ENCODE results near the gene GJB5. TPM values are rescaled to one million over a fixed set of nuclear protein-coding genes. Genes with fewer than 3 reads are reported as not detected.

Gene GJB5
- polyA plus RNA-seq, 1 of the 3 experiments (the other 2 are of a cell fraction): not detected

DNA sequence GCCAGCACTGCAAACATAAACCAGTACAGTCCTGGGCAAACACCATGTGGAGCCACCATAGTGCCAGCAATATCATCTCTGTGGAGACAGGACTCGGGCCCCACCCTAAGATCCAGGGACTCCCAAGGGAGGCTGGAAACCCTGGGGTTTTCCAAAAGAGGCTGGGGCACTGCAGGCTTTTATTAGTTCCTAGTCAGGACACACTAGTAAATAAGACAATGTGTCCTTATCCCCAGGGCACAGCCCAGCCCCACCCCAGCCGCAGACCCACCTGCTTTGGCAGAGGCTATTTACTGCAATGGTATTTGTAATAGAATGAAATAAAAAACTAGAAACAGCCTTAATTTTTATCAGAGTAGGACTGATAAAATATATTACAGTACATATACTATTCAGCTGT is 25.7 kb downstream of the GJB5 start:
- Histone ChIP-seq H3K27ac (ENCODE audit: low read depth in 2 of 2, low read length in 1 of 2) (no peak overlapping the region), H3F3A (replicated peaks; ENCODE audit: insufficient read depth) (no peaks in the 10 kb centered on the region), H4K20me1 (ENCODE audit: insufficient read depth) (no peaks in the 10 kb centered on the region), H3K4me1 (ENCODE audit: control insufficient read depth in 1 of 2, insufficient read depth in 2 of 2, low read depth in 1 of 2, low read length in 1 of 2) (peaks cover 0 to 4% of the 10 kb centered on the region in 2 experiments; a peak in 1 of 4 replicates), H3K27me3 (ENCODE audit: insufficient read depth) (peaks cover 32% of the 10 kb centered on the region), H3K9ac (no peak overlapping the region), H3K9me3 (no peaks in the 10 kb centered on the region), H3K79me2 (ENCODE audit: insufficient read depth) (no peaks in the 10 kb centered on the region), H3K36me3 (replicated peaks in 1 of 2; ENCODE audit: control insufficient read depth in 1 of 2, insufficient read depth in 2 of 2, low read length in 1 of 2) (no peaks in the 10 kb centered on the region), H3K4me3 (ENCODE audit: low read depth in 2 of 2, low read length in 1 of 2) (no peak overlapping the region), H2AFZ (ENCODE audit: low read depth) (no peak overlapping the region), H3K9me2 (no peaks in the 10 kb centered on the region), H3K4me2 (no peak overlapping the region)
- TF ChIP-seq, protein P1, sequence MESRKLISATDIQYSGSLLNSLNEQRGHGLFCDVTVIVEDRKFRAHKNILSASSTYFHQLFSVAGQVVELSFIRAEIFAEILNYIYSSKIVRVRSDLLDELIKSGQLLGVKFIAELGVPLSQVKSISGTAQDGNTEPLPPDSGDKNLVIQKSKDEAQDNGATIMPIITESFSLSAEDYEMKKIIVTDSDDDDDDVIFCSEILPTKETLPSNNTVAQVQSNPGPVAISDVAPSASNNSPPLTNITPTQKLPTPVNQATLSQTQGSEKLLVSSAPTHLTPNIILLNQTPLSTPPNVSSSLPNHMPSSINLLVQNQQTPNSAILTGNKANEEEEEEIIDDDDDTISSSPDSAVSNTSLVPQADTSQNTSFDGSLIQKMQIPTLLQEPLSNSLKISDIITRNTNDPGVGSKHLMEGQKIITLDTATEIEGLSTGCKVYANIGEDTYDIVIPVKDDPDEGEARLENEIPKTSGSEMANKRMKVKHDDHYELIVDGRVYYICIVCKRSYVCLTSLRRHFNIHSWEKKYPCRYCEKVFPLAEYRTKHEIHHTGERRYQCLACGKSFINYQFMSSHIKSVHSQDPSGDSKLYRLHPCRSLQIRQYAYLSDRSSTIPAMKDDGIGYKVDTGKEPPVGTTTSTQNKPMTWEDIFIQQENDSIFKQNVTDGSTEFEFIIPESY (IDR thresholded peaks at IDR 0.05; ENCODE audit: borderline replicate concordance, low read depth): no peak
- TF ChIP-seq SIN3A (IDR thresholded peaks at IDR 0.05; ENCODE audit: borderline replicate concordance, low read depth, low read length) (no peak), NFIC (IDR thresholded peaks at IDR 0.05; ENCODE audit: borderline replicate concordance) (no peak), POLR2AphosphoS5 (IDR thresholded peaks at IDR 0.05; ENCODE audit: low read depth, low read length) (no peak), ELF1 (IDR thresholded peaks at IDR 0.05) (no peak), RAD21 (IDR thresholded peaks at IDR 0.05; ENCODE audit: low read length) (no peak), RXRA (IDR thresholded peaks at IDR 0.05; ENCODE audit: borderline replicate concordance, low read depth) (no peak), FOXJ3 (CRISPR knock-in tag; IDR thresholded peaks at IDR 0.05) (no peak), EZH2phosphoT487 (IDR thresholded peaks at IDR 0.05; ENCODE audit: borderline replicate concordance, low read depth) (no peak)
- 96% methylated on average over 2 of the region's 2 CpGs for WGBS (ENCODE audit: low lambda C conversion rate)
- ChIA-PET POLR2A (no interaction called here), CTCF (interaction anchor here (0.8 to 2.3 kb wide), 4 partner anchors 9 to 1147 kb away, joined by 3 to 12 read pairs (median 5); partner anchors contain the start of gene SMIM12)
- DNase-seq: no peak

DNA sequence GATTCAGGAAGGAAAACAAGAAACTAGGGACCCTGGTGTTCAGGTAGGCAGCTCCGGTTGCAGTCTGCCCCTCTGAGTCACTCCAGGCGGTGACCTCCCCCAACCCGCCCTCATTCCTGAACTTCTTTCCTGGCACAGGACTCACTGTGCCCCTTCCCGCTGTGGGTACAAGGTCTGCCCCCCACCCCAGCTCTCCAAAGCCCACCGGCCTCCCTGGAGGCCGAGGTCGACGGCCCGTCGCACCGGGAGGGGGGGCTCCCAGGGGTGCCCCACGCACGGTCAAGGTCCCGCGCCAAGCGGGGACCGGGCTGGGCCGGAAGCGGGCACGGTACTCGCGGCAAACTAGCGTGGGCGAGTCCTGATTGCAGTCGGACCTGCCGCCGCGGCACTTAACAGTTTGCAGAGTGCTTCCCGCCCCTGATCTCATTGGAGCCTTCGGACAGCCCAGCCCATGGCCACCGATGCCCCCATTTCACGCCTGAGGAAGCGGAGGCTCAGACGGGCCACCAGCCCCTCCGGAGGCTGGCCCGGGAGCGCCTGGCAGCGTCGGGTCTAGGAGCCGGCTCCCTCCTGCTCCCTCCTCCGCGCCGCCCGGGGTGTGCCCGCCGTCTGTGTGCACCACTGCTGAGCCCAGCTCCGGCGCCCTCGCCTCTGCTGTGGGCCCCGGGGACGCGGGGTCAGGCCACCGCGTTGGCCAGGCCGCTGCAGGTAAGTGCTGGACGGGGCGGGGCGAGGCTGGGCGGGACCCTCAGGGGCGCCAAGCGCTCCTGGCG is 26.4 kb downstream of the GJB5 start, which contains the start of gene GJB3:
GJB3 (plus strand) TSS at position 144 of the 773 bp plus-strand sequence. CDS start 3,549 bp downstream, outside the sequence.
- Histone ChIP-seq H2AFZ (ENCODE audit: low read depth) (peak within 1 kb of the TSS; percentile 56; the same call in 1 of the 2 replicates), H3K27me3 (ENCODE audit: insufficient read depth) (peaks cover 32% of the 10 kb centered on the region)
- POLR2A ChIA-PET: no interaction called here

More for the DNA sequence above, 26.4 kb downstream of the GJB5 start, which contains the start of gene GJB3:
- no peak within 1 kb of the TSS for H3K27ac ChIP-seq (ENCODE audit: low read depth in 2 of 2, low read length in 1 of 2)
- CTCF ChIA-PET: interaction anchor here (0.7 to 2.3 kb wide), 7 partner anchors 9 to 1148 kb away, joined by 3 to 12 read pairs (median 3); partner anchors contain the start of gene SMIM12
- H3K4me1 ChIP-seq (ENCODE audit: control insufficient read depth in 1 of 2, insufficient read depth in 2 of 2, low read depth in 1 of 2, low read length in 1 of 2): peaks cover 0 to 4% of the 10 kb centered on the region in 2 experiments; a peak in 1 of 4 replicates
- peak within 1 kb of the TSS; percentile 60; the same call in 1 of the 2 replicates for H3K4me2 ChIP-seq
- no peaks in the 10 kb centered on the region for H3K9me2 ChIP-seq
- WGBS (ENCODE audit: low lambda C conversion rate): 57% methylated on average over 5 of the region's 62 CpGs
- H3K36me3 ChIP-seq (replicated peaks in 1 of 2; ENCODE audit: control insufficient read depth in 1 of 2, insufficient read depth in 2 of 2, low read length in 1 of 2): no peaks in the 10 kb centered on the region
- peak within 1 kb of the TSS; percentile 23 to 29; a peak in 3 of 4 replicates for H3K4me3 ChIP-seq (ENCODE audit: low read depth in 2 of 2, low read length in 1 of 2)
- TF ChIP-seq YY1 (IDR thresholded peaks at IDR 0.05; ENCODE audit: low read depth) (no peak), SIN3A (IDR thresholded peaks at IDR 0.05; ENCODE audit: borderline replicate concordance, low read depth, low read length) (no peak), GATA2 (CRISPR knock-in tag; IDR thresholded peaks at IDR 0.05) (no peak), CHD2 (IDR thresholded peaks at IDR 0.05; ENCODE audit: low read length, partially characterized antibody) (no peak), EP300 (IDR thresholded peaks at IDR 0.05; ENCODE audit: borderline replicate concordance in 1 of 2, low read depth in 1 of 2, low read length in 1 of 2) (no peak)
- TF ChIP-seq, protein P2, sequence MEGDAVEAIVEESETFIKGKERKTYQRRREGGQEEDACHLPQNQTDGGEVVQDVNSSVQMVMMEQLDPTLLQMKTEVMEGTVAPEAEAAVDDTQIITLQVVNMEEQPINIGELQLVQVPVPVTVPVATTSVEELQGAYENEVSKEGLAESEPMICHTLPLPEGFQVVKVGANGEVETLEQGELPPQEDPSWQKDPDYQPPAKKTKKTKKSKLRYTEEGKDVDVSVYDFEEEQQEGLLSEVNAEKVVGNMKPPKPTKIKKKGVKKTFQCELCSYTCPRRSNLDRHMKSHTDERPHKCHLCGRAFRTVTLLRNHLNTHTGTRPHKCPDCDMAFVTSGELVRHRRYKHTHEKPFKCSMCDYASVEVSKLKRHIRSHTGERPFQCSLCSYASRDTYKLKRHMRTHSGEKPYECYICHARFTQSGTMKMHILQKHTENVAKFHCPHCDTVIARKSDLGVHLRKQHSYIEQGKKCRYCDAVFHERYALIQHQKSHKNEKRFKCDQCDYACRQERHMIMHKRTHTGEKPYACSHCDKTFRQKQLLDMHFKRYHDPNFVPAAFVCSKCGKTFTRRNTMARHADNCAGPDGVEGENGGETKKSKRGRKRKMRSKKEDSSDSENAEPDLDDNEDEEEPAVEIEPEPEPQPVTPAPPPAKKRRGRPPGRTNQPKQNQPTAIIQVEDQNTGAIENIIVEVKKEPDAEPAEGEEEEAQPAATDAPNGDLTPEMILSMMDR (IDR thresholded peaks at IDR 0.05): no peak
- TF ChIP-seq, protein P1 (IDR thresholded peaks at IDR 0.05; ENCODE audit: borderline replicate concordance, low read depth): no peak
- no peaks in the 10 kb centered on the region for H4K20me1 ChIP-seq (ENCODE audit: insufficient read depth)
- no peaks in the 10 kb centered on the region for H3F3A ChIP-seq (replicated peaks; ENCODE audit: insufficient read depth)
- no peak within 1 kb of the TSS for H3K9ac ChIP-seq
- peak; percentile 83 for DNase-seq
- H3K79me2 ChIP-seq (ENCODE audit: insufficient read depth): no peaks in the 10 kb centered on the region
- H3K9me3 ChIP-seq: no peaks in the 10 kb centered on the region

Measured in SK-N-SH (cell line).